ENCODE results near the gene HSF5.

- TF ChIP-seq CTCF (IDR thresholded peaks at IDR 0.05 in 2 of 3, conservative IDR thresholded peaks at IDR 0.05 in 1 of 3; ENCODE audit: borderline replicate concordance in 1 of 3, insufficient read depth in 1 of 3, low read depth in 2 of 3, low read length in 2 of 3) (no peak), MAX (IDR thresholded peaks at IDR 0.05) (no peak), POLR2AphosphoS5 (IDR thresholded peaks at IDR 0.05; ENCODE audit: low read depth, low read length) (no peak), JUND (IDR thresholded peaks at IDR 0.05) (no peak), EZH2 (IDR thresholded peaks at IDR 0.05) (no peak)
Measured at GRCh38 chr17:58409432-58409831, 78.8 kb downstream of the HSF5 start.
